ENCODE data around the gene OPRM1. TPM values are rescaled to one million over a fixed set of nuclear protein-coding genes. Genes with fewer than 3 reads are reported as not detected.
A peak's percentile ranks its signal among the peaks of the same experiment; 100 is the strongest.

The OPRM1 gene
- total RNA-seq, 1 experiment from 2014 or later: not detected

- TF ChIP-seq REST (IDR thresholded peaks at IDR 0.05; ENCODE audit: low read depth) (no peak), RAD21 (IDR thresholded peaks at IDR 0.05; ENCODE audit: low read depth) (no peak), SP1 (IDR thresholded peaks at IDR 0.05; ENCODE audit: low read depth) (no peak), ATF3 (IDR thresholded peaks at IDR 0.05) (no peak), ZFX (IDR thresholded peaks at IDR 0.05) (no peak)
These were observed 199.8 kb downstream of the OPRM1 start (continued) for GRCh38 chr6:154238831-154239230.

GRCh38 chr6:154239392-154239791, 200.4 kb downstream of the OPRM1 start:
- ATAC-seq: no peak
- POLR2A ChIA-PET: no interaction called here
- intact Hi-C loops (cut with micrococcal nuclease): no loop called here
- no peak for TF ChIP-seq EZH2phosphoT487 (IDR thresholded peaks at IDR 0.05; ENCODE audit: borderline replicate concordance)
- TF ChIP-seq MAX (IDR thresholded peaks at IDR 0.05): no peak
- TF ChIP-seq POLR2A (IDR thresholded peaks at IDR 0.05; ENCODE audit: borderline replicate concordance, extremely low read depth, insufficient read depth, insufficient read length): no peak
- TF ChIP-seq RAD21 (IDR thresholded peaks at IDR 0.05; ENCODE audit: low read depth): no peak
- TF ChIP-seq FOSL1 (IDR thresholded peaks at IDR 0.05; ENCODE audit: low read depth): no peak
- no peak for TF ChIP-seq CTCF (IDR thresholded peaks at IDR 0.05 in 2 of 3, conservative IDR thresholded peaks at IDR 0.05 in 1 of 3; ENCODE audit: borderline replicate concordance in 1 of 3, insufficient read depth in 1 of 3, low read depth in 2 of 3, low read length in 2 of 3)
- TF ChIP-seq ZFX (IDR thresholded peaks at IDR 0.05): no peak
- TF ChIP-seq JUND (IDR thresholded peaks at IDR 0.05): no peak
- TF ChIP-seq TCF7L2 (IDR thresholded peaks at IDR 0.05; ENCODE audit: borderline replicate concordance, extremely low read depth, insufficient read depth, insufficient read length): no peak
- TF ChIP-seq REST (IDR thresholded peaks at IDR 0.05; ENCODE audit: low read depth): no peak
- TF ChIP-seq SRF (IDR thresholded peaks at IDR 0.05; ENCODE audit: low read depth): no peak
- TF ChIP-seq CEBPB (IDR thresholded peaks at IDR 0.05; ENCODE audit: low read depth): no peak

More at GRCh38 chr6:154239392-154239791, 200.4 kb downstream of the OPRM1 start:
- ChIA-PET CTCF (no interaction called here), RAD21 (ENCODE audit: low non-redundant PET in 1 of 2, low total read pairs in 2 of 2, uncharacterized antibody in 2 of 2, unreplicated experiment in 2 of 2) (no interaction called here)
- DNase-seq (ENCODE audit: low read depth, low spot score): no peak
- Histone ChIP-seq H3K4me1 (ENCODE audit: control insufficient read depth in 1 of 2, insufficient read depth in 2 of 2, low read length in 2 of 2) (peaks cover 0 to 8% of the 10 kb centered on the region in 2 experiments; a peak in 2 of 4 replicates), H3K27me3 (ENCODE audit: insufficient read depth, low read length) (0 out of 2 replicates have a peak, but pooled peaks cover 1% of the 10 kb centered on the region), H3K9me2 (ENCODE audit: insufficient read depth) (no peaks in the 10 kb centered on the region), H3K36me3 (ENCODE audit: control insufficient read depth in 1 of 2, insufficient read depth in 2 of 2, low read length in 2 of 2) (no peaks in the 10 kb centered on the region), H3K27ac (ENCODE audit: low read depth, low read length) (no peak overlapping the region), H3K4me3 (replicated peaks in 1 of 2; ENCODE audit: low read depth in 1 of 2, low read length in 2 of 2) (no peak overlapping the region), H3K4me2 (ENCODE audit: low read length) (0 out of 2 replicates have a peak overlapping the region, but pooled peaks have one; percentile 3), H2AFZ (ENCODE audit: low read depth, low read length, poor library complexity, severe bottlenecking) (no peak overlapping the region), H3K9ac (ENCODE audit: low read length) (no peak overlapping the region), H3K79me2 (ENCODE audit: insufficient read depth, low read length) (no peaks in the 10 kb centered on the region), H3K9me3 (ENCODE audit: control insufficient read depth in 1 of 2, insufficient read depth in 1 of 2, low read depth in 1 of 2, low read length in 2 of 2) (no peaks in the 10 kb centered on the region), H4K20me1 (ENCODE audit: insufficient read depth) (no peaks in the 10 kb centered on the region)
- BruUV-seq (replicated peaks): no TSS peak
